ENCODE measurements around the gene CPM. TPM values are rescaled to one million over a fixed set of nuclear protein-coding genes. Genes with fewer than 3 reads are reported as not detected.

The CPM gene
- total and polyA plus RNA-seq, 2 donors (not counting 3 experiments of a cell fraction or from before 2014, with no cell fraction given), result not detected

DNA sequence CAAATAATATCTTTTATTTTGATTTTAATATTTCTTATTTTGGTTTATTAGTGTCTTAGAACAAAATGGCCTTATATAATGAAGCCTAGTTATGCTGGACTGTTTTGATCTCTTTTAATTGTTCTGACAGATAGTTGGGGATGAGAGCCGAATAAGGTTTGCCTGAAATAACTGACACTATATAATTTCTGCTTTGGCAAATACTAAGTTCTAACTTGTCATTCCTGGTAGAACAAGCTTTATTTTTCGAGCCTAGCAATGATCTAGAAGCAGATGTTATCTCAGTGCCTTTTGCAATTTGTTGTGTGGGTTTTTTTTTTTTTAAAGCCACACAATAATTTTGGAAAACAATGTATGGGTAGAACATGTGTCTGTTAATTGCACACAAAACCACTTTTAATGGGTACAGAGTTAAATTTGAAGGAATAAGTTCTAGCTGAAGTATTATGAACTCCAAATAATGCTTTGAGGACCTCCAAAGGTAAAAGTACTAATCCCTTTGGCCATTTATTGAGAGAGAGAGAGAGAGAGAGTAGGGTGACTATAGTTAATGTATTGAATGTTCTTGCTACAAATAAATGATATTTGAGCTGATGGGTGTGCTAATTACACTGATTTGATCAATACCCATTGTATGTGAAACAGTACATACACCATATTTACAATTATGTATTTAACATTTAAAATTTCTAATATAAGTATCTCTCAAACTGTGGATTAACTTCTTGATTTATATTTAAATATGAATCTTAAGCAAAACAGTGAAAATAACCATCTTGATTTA is 90.0 kb downstream of the CPM start:
- Histone ChIP-seq H2AFZ (ENCODE audit: low read depth, low read length) (no peak overlapping the region), H3K9me1 (replicated peaks; ENCODE audit: control insufficient read depth, extremely low read depth, insufficient read depth, low read length) (no peaks in the 10 kb centered on the region), H3K27ac (ENCODE audit: insufficient read depth, low read depth, low read length) (no peak overlapping the region), H3K27me3 (ENCODE audit: control insufficient read depth in 2 of 2, insufficient read depth in 2 of 2, low read length in 2 of 2) (no peaks in the 10 kb centered on the region), H3K9ac (replicated peaks; ENCODE audit: extremely low read depth, insufficient read depth, low read length) (no peak overlapping the region), H4K20me1 (replicated peaks; ENCODE audit: control insufficient read depth, extremely low read depth, insufficient read depth, low read length) (peaks cover 10% of the 10 kb centered on the region), H3K9me3 (replicated peaks; ENCODE audit: control insufficient read depth, insufficient read depth, low read length) (no peaks in the 10 kb centered on the region), H3K4me3 (replicated peaks in 1 of 3; ENCODE audit: insufficient read depth in 1 of 3, low read depth in 1 of 3, low read length in 3 of 3) (no peak overlapping the region), H3K4me2 (ENCODE audit: insufficient read depth, low read length) (no peak overlapping the region), H3K4me1 (ENCODE audit: control insufficient read depth, extremely low read depth, insufficient read depth, low read length) (no peaks in the 10 kb centered on the region), H3K36me3 (ENCODE audit: control insufficient read depth in 2 of 2, extremely low read depth in 1 of 2, insufficient read depth in 2 of 2, low read length in 2 of 2) (peaks cover 20 to 33% of the 10 kb centered on the region in 2 experiments), H3K79me2 (ENCODE audit: control insufficient read depth, insufficient read depth, low read length) (peaks cover 2% of the 10 kb centered on the region)
- dilution Hi-C loops (cut with MboI; ENCODE audit: extremely low pct_ligation_motif_present, low sequenced_read_pairs) (no loop called here), intact Hi-C loops (cut with micrococcal nuclease) (no loop called here)
- ChIA-PET POLR2A (no interaction called here), CTCF (interaction anchor here (2.3 to 3.1 kb wide), 2 partner anchors 12 to 13 kb away, joined by 8 to 20 read pairs; no protein-coding TSS in a partner anchor)
- no TSS peak for BruUV-seq (replicated peaks)
- TF ChIP-seq POLR2AphosphoS5 (IDR thresholded peaks at IDR 0.05; ENCODE audit: insufficient read depth, low read depth, low read length) (no peak), POLR2A (IDR thresholded peaks at IDR 0.05; ENCODE audit: low read depth, low read length) (peak; percentile 50)
- TF ChIP-seq, protein P1, sequence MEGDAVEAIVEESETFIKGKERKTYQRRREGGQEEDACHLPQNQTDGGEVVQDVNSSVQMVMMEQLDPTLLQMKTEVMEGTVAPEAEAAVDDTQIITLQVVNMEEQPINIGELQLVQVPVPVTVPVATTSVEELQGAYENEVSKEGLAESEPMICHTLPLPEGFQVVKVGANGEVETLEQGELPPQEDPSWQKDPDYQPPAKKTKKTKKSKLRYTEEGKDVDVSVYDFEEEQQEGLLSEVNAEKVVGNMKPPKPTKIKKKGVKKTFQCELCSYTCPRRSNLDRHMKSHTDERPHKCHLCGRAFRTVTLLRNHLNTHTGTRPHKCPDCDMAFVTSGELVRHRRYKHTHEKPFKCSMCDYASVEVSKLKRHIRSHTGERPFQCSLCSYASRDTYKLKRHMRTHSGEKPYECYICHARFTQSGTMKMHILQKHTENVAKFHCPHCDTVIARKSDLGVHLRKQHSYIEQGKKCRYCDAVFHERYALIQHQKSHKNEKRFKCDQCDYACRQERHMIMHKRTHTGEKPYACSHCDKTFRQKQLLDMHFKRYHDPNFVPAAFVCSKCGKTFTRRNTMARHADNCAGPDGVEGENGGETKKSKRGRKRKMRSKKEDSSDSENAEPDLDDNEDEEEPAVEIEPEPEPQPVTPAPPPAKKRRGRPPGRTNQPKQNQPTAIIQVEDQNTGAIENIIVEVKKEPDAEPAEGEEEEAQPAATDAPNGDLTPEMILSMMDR (IDR thresholded peaks at IDR 0.05; ENCODE audit: extremely low read depth in 1 of 2, insufficient read depth in 1 of 2, low read depth in 1 of 2, low read length in 2 of 2), result no peak
- DNase-seq (ENCODE audit: low read depth, low spot score) (no peak), FAIRE-seq (no peak)

DNA sequence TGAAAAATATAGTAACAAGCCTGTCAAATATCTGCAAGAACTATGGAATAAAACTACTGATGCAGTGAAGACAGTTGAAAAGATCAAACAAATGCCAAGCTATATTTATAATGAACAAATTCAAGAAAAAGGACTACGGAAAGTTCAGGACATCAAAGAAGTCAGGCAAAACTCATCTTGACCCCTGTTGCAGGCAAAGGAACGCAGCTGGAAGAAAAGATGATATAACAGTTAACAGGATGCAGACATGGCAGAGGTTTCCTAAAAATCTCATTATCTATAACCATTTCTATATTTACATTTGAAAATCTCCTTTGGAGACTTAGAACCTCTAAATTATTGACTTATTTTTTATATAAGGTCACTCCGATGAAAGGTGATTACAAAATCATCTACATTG is 90.8 kb downstream of the CPM start:
- H3K9me1 ChIP-seq (replicated peaks; ENCODE audit: control insufficient read depth, extremely low read depth, insufficient read depth, low read length), result no peaks in the 10 kb centered on the region
- intact Hi-C loops (cut with micrococcal nuclease), result no loop called here
- H3K4me1 ChIP-seq (ENCODE audit: control insufficient read depth, extremely low read depth, insufficient read depth, low read length), result no peaks in the 10 kb centered on the region
- H3K36me3 ChIP-seq (ENCODE audit: control insufficient read depth in 2 of 2, extremely low read depth in 1 of 2, insufficient read depth in 2 of 2, low read length in 2 of 2), result peaks cover 20 to 40% of the 10 kb centered on the region in 2 experiments
- DNase-seq (ENCODE audit: low read depth, low spot score), result no peak
- no peaks in the 10 kb centered on the region for H3K9me3 ChIP-seq (replicated peaks; ENCODE audit: control insufficient read depth, insufficient read depth, low read length)
- no peak overlapping the region for H3K27ac ChIP-seq (ENCODE audit: insufficient read depth, low read depth, low read length)
- no peak for FAIRE-seq
- H3K79me2 ChIP-seq (ENCODE audit: control insufficient read depth, insufficient read depth, low read length), result peaks cover 2% of the 10 kb centered on the region
- H3K27me3 ChIP-seq (ENCODE audit: control insufficient read depth in 2 of 2, insufficient read depth in 2 of 2, low read length in 2 of 2), result no peaks in the 10 kb centered on the region
- no peak overlapping the region for H3K4me2 ChIP-seq (ENCODE audit: insufficient read depth, low read length)
- ChIA-PET POLR2A (no interaction called here), CTCF (interaction anchor here (2.3 kb wide), 1 partner anchor 12 kb away, joined by 8 read pairs; no protein-coding TSS in a partner anchor)
- no TSS peak for BruUV-seq (replicated peaks)
- no peak overlapping the region for H3K9ac ChIP-seq (replicated peaks; ENCODE audit: extremely low read depth, insufficient read depth, low read length)
- dilution Hi-C loops (cut with MboI; ENCODE audit: extremely low pct_ligation_motif_present, low sequenced_read_pairs), result no loop called here
- no peak overlapping the region for H3K4me3 ChIP-seq (replicated peaks in 1 of 3; ENCODE audit: insufficient read depth in 1 of 3, low read depth in 1 of 3, low read length in 3 of 3)
- TF ChIP-seq EZH2 (IDR thresholded peaks at IDR 0.05; ENCODE audit: borderline replicate concordance, low read depth, low read length, severe bottlenecking) (no peak), POLR2AphosphoS5 (IDR thresholded peaks at IDR 0.05; ENCODE audit: insufficient read depth, low read depth, low read length) (no peak), GATA2 (IDR thresholded peaks at IDR 0.05; ENCODE audit: insufficient read depth, insufficient read length, low read depth, low read length) (no peak), FOS (IDR thresholded peaks at IDR 0.05; ENCODE audit: borderline replicate concordance, insufficient read depth, low read length) (no peak), MYC (IDR thresholded peaks at IDR 0.05; ENCODE audit: low read depth, low read length) (no peak), POLR2A (IDR thresholded peaks at IDR 0.05; ENCODE audit: low read depth, low read length) (no peak), JUN (IDR thresholded peaks at IDR 0.05; ENCODE audit: borderline replicate concordance, insufficient read depth, insufficient read length, low read depth) (no peak)
- TF ChIP-seq, protein P1 (IDR thresholded peaks at IDR 0.05; ENCODE audit: extremely low read depth in 1 of 2, insufficient read depth in 1 of 2, low read depth in 1 of 2, low read length in 2 of 2), result no peak
- TF ChIP-seq, protein P2, sequence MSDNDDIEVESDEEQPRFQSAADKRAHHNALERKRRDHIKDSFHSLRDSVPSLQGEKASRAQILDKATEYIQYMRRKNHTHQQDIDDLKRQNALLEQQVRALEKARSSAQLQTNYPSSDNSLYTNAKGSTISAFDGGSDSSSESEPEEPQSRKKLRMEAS (IDR thresholded peaks at IDR 0.05; ENCODE audit: insufficient read depth, insufficient read length), result no peak
- peaks cover 10% of the 10 kb centered on the region for H4K20me1 ChIP-seq (replicated peaks; ENCODE audit: control insufficient read depth, extremely low read depth, insufficient read depth, low read length)
- H2AFZ ChIP-seq (ENCODE audit: low read depth, low read length), result no peak overlapping the region
